ENCODE data around the gene NFIC.

DNA sequence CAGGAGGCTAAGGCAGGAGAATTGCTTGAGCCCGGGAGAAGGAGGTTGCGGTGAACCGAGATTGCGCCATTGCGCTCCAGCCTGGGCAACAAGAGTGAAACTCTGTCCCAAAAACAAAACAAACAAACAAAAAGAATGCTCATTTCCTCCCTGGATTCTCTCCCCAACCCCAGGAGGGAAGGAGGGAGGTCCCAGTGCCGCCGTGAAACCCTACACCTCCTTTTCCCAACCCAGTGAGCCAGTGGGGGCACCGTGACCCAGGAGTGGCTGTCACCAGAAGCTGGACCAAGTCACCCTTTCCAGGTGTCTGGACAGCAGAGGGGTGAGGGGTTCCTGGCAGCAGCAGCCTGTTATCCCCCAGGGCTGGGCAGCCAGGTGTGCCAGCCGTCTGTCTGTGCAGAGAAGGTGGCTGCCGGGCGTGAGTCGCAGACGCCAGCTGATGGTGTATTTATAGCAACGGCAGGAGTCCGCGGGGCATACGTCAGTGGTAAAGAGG lies 23.5 kb downstream of the NFIC start:
- TF ChIP-seq EP300 (IDR thresholded peaks at IDR 0.05): no peak
- TF ChIP-seq POLR2AphosphoS5 (IDR thresholded peaks at IDR 0.05): no peak
- TF ChIP-seq, protein P1, sequence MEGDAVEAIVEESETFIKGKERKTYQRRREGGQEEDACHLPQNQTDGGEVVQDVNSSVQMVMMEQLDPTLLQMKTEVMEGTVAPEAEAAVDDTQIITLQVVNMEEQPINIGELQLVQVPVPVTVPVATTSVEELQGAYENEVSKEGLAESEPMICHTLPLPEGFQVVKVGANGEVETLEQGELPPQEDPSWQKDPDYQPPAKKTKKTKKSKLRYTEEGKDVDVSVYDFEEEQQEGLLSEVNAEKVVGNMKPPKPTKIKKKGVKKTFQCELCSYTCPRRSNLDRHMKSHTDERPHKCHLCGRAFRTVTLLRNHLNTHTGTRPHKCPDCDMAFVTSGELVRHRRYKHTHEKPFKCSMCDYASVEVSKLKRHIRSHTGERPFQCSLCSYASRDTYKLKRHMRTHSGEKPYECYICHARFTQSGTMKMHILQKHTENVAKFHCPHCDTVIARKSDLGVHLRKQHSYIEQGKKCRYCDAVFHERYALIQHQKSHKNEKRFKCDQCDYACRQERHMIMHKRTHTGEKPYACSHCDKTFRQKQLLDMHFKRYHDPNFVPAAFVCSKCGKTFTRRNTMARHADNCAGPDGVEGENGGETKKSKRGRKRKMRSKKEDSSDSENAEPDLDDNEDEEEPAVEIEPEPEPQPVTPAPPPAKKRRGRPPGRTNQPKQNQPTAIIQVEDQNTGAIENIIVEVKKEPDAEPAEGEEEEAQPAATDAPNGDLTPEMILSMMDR (IDR thresholded peaks at IDR 0.05): no peak
- TF ChIP-seq POLR2A (IDR thresholded peaks at IDR 0.05): no peak

All from gastroesophageal sphincter (tissue), 3 donors.